ENCODE measurements around the gene GRID1.
"Not testable (repeated sequence)": the region's sequence is repeated elsewhere in the genome, so short reads cannot be mapped to it uniquely, and the experiment has no call there.

Gene GRID1

GRCh38 chr10:85961479-85962067 lies 405.0 kb downstream of the GRID1 start:
- DNase-seq (ENCODE audit: low read depth in 2 of 3, low spot score in 2 of 3): no peak

DNA sequence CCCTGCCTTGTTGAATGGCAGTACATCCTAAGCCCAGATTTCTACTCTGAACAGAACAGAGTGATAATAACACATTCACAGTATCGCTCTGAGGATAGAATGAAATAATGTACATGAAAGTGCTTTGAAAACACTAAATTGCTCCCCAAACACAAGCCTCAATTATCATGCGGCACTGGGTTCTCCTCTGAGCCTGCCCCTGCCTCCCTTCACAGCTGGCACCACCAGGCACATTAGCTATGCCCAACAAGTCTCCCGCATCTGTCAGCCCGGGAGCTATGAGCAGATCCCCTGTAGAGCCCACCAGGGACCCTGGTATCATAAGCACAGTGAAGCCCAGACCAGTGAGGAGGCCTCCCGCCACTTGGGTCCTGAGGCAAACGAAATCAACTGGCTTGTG lies 405.5 kb downstream of the GRID1 start:
- no peak for DNase-seq (ENCODE audit: low read depth in 2 of 3, low spot score in 2 of 3)

- DNase-seq (ENCODE audit: low read depth in 2 of 3, low spot score in 2 of 3): no peak
Measured at GRCh38 chr10:85959239-85959638, 407.4 kb downstream of the GRID1 start.

DNA sequence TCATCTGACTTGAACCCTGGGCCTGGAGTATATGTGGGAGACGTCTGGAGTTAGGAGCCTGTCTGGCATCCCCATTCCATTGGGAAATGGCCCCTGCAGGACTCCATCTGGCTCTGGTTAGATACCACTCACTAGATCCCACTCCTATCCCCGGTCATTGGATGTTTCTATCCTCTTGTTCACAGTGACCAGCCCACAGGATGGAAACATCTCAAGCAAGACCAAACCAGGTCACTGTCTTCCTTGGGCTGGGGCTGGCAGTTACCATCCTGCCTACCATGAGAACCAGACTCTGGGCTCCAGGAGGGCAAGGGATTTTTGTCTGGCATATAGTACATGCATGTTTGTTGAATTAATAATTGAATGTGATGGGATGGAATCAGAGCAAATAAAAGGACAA lies 415.7 kb downstream of the GRID1 start:
- DNase-seq (ENCODE audit: low read depth in 2 of 3, low spot score in 2 of 3): no peak

GRCh38 chr10:85946713-85947326 lies 419.8 kb downstream of the GRID1 start:
- DNase-seq (ENCODE audit: low read depth in 2 of 3, low spot score in 2 of 3): no peak

- DNase-seq (ENCODE audit: low read depth in 2 of 3, low spot score in 2 of 3): no peak
Measured at GRCh38 chr10:85936161-85936560, 430.4 kb downstream of the GRID1 start.

- no peak for DNase-seq (ENCODE audit: low read depth in 2 of 3, low spot score in 2 of 3)
Measured at GRCh38 chr10:85934586-85934985, 432.0 kb downstream of the GRID1 start.

GRCh38 chr10:85929993-85930392 lies 436.6 kb downstream of the GRID1 start:
- not testable (repeated sequence) for DNase-seq (ENCODE audit: low read depth in 2 of 3, low spot score in 2 of 3)

DNA sequence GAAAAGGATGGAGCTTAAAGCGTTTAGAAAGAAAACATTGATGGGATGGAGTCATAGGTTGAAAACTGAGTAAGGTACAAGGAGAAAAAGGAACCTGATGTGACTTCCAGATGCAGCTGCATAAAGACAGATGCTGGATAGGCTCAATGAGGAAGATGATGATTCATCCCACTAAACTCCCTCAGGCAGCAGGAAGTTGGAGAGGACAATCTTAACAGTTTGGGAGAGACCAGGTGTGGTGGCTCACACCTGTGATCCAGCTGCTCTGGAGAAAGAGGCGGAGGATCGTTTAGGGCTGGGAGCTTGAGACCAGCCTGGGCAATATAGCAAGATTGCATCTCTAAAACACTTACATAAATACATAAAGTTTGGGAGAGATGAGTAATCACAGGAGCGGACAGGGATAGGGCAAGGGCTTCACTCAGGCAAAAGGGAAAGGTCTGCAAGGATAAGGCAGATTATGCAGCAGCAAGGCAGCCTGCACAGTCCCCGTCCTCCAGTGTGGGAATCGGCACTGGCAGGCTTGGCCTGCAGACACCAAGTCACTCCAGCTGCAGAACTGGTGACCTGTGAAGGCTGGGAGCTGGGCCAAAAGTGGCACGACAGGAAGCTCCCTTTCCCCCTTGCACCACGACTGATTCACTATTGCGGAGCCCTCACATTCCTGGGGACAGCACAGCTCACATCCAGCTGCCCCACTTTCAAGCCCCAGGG lies 438.5 kb downstream of the GRID1 start:
- no peak for DNase-seq (ENCODE audit: low read depth in 2 of 3, low spot score in 2 of 3)

GRCh38 chr10:85926986-85927385 lies 439.6 kb downstream of the GRID1 start:
- no peak for DNase-seq (ENCODE audit: low read depth in 2 of 3, low spot score in 2 of 3)

DNA sequence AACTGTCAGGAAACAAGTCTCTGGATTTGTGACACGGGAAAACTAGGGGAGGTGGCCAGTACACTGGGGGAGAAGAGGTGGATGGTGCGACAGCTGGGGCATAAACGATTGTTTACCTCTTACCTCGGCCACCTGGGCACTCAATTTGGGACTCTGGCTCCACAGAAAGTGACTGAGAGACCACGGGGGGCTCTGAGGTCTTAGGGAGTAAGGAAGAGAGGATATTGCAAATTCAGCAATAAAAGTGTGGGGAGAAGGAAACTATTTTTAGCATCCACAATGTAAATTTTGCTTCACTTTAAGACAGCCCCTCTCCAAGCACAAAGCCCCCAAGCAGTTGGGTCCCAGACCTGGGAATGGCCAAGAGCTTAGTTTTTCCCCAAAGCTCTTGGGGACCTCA lies 440.5 kb downstream of the GRID1 start:
- no peak for DNase-seq (ENCODE audit: low read depth in 2 of 3, low spot score in 2 of 3)

GRCh38 chr10:85925201-85925750 lies 441.3 kb downstream of the GRID1 start:
- DNase-seq (ENCODE audit: low read depth in 2 of 3, low spot score in 2 of 3): no peak

GRCh38 chr10:85924382-85925102 lies 442.1 kb downstream of the GRID1 start:
- no peak for DNase-seq (ENCODE audit: low read depth in 2 of 3, low spot score in 2 of 3)

DNA sequence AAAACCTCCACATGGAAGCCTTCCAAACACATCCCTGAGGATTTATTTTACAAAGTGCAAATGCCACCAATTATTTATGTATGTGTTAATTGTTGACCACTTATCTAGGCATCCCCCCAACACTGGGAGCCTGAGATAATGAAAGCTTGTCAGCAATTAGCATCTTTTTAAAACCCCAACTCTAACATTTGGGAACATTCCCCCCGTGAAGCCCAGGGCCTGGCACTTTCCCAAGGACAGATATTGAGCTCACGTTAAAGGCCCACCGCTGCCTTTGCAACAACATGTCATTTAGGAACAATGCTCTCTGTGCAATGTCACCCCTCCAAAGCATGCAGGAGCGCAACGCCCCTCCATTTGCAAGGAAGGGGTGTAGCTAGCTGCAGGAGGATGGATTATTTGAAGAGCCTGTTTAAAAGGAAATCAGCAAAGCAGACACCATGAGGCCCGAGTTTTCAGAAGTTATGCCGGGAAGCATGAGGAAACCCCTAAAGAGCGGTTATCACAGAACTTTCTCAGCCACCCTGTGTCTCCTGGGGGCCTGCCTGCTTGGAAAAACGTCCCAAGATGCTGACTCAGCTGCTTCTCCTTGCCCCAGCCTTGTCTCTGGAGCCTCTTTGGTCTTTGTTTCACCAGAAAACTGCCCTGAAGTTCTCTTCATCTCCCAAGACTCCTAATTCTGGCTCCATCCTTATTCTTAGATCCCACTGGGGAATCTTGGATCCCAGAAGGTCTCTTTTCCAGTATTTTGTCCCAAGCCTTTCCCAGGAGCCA lies 444.1 kb downstream of the GRID1 start:
- DNase-seq (ENCODE audit: low read depth in 2 of 3, low spot score in 2 of 3): no peak

DNA sequence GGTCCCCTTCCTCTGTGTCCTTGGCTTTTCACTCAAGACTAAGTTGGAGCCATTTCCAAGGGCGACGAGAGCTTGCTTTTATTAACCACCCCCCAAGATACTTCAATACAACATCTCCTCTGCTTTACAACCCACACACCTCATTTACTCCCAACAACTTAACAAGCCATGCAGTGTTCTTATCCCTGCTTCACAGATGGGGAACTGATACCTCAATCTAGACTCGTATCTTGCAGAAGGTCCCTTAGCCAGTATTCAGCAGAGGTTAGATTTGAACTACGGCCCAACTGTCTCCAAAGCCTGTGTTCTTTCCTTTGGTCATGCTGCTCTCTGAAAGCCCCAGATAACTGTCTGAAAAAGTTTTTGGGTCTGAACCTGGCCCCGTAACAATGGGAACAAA lies 444.8 kb downstream of the GRID1 start:
- DNase-seq (ENCODE audit: low read depth in 2 of 3, low spot score in 2 of 3): no peak

GRCh38 chr10:85920311-85920710 lies 446.3 kb downstream of the GRID1 start:
- DNase-seq (ENCODE audit: low read depth in 2 of 3, low spot score in 2 of 3): no peak

- no peak for DNase-seq (ENCODE audit: low read depth in 2 of 3, low spot score in 2 of 3)
Measured at GRCh38 chr10:85919491-85920021, 447.0 kb downstream of the GRID1 start.

GRCh38 chr10:85918371-85918770 lies 448.2 kb downstream of the GRID1 start:
- no peak for DNase-seq (ENCODE audit: low read depth in 2 of 3, low spot score in 2 of 3)

DNA sequence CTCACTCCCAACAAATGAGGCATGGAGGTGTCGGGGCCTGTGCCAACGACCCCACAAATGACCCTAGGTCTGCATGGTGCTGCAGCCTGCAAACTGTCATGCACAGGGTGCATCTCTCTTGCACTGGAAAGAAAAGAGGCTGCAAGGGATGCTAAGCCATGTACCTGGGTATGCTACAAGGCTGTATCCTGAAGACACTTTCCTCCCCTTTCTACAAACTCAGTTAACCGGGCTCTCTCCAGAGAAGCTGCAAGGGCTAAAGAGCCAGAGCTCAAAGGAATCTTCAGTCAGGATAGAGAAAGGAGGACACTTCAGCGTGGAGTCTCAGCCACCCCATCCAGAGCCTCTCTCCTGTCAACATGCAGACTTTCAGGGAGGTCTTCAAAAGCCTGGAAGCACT lies 449.0 kb downstream of the GRID1 start:
- no peak for DNase-seq (ENCODE audit: low read depth in 2 of 3, low spot score in 2 of 3)

DNA sequence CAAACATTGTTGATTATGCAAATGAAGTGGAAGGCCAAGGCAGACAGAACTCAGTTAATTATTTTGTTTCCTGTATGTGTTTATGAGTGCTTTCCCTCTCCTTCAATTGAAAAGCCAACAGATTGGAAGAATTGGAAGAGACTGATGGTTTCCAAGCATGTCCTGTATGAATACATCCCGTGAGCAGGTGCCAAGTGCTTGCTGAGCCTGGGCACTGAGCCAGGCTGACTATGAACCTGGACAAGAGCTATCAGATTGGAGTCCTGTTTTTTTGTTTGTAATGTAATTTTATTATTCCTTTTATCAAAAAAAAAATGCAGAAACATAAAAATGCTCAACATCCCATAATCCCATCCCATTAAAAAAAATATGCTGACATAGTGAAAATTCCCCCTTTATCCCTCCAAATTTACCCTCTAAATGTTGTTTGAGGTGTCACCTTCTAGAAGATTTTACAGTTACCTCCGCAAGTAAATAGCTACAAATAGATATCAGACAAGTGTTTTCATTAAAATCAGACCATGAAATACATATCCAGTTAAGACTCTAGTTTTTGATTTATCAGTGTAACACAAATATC lies 449.5 kb downstream of the GRID1 start:
- DNase-seq (ENCODE audit: low read depth in 2 of 3, low spot score in 2 of 3): no peak
